Measurements from ENCODE around the gene SULT4A1. TPM values are rescaled to one million over a fixed set of nuclear protein-coding genes. Genes with fewer than 3 reads are reported as not detected.
A peak's percentile ranks its signal among the peaks of the same experiment; 100 is the strongest.

Gene SULT4A1
- total RNA-seq, 1 experiment from 2014 or later, result 15.0 TPM

DNA sequence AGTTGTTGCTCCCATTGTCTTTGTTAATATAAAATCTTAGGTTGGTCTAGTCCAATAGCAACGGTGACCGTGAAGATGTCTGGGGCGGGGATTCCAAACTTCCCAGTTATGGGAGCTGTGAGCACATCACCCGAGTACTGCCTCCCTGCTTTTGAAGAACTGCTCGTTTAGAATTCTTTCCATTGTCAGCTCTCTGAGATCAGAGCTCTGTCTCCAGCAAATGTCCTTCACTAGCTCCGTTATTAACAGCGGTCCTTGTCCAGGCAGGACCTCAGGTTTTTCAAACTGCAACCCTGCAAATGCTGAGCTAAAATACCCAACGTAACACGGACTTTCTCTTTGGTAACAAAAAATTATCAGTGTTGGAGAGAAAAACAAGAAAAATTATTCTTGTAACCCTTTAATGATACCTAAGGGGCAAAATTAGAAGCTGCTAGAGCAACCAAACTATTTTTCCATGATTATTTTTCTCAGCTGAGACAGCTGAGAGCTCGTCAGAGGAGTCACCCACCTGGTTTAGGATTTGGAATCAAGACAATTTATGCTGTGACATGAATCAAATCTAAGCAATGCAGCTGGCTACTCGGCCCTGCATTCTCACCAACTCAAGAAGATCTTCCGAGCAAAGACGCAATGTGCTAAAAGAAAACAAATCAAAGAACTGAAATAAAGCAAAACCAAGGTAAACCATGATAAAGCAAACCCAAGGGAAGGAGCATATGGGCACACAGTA is 35.1 kb downstream of the SULT4A1 start:
- no peak overlapping the region for H2BK5ac ChIP-seq (ENCODE audit: insufficient read length, low read length)
- H4K20me1 ChIP-seq (ENCODE audit: control insufficient read depth, insufficient read depth, insufficient read length), result no peaks in the 10 kb centered on the region
- no peaks in the 10 kb centered on the region for H3K27me3 ChIP-seq (ENCODE audit: insufficient read depth, low read length)
- H2BK20ac ChIP-seq (ENCODE audit: low read depth, low read length, poor library complexity, severe bottlenecking), result no peak overlapping the region
- H3K9me3 ChIP-seq (ENCODE audit: control insufficient read depth, low read depth, low read length), result no peaks in the 10 kb centered on the region
- no peak overlapping the region for H3K4ac ChIP-seq (ENCODE audit: low read depth, low read length)
- no peak overlapping the region for H3K14ac ChIP-seq (ENCODE audit: insufficient read depth, low read length)
- DNase-seq, result peak; percentile 6
- H3K23me2 ChIP-seq (ENCODE audit: insufficient read length, low read depth, low read length, poor library complexity, severe bottlenecking), result no peaks in the 10 kb centered on the region
- no peaks in the 10 kb centered on the region for H3K79me2 ChIP-seq (ENCODE audit: insufficient read depth, low read length)
- H3K27ac ChIP-seq (ENCODE audit: insufficient read length, low read depth, low read length), result no peak overlapping the region
- H3K4me2 ChIP-seq (ENCODE audit: insufficient read depth, insufficient read length, low read length), result no peak overlapping the region
- peak overlapping the region in 2 of 3 experiments; percentile 27 to 49; a peak in 2 of 7 replicates for H3K27ac Mint-ChIP-seq
- H3K4me1 ChIP-seq (ENCODE audit: insufficient read depth, low read length), result peaks cover 5% of the 10 kb centered on the region
- WGBS (ENCODE audit: extremely low coverage, insufficient read length, low lambda C conversion rate), result no CpG with 5 or more reads among the region's 13 CpGs
- H3K4me3 Mint-ChIP-seq, result no peak overlapping the region
- no peak overlapping the region for H2BK120ac ChIP-seq (ENCODE audit: low read depth, low read length, poor library complexity, severe bottlenecking)
- H3K4me1 Mint-ChIP-seq, result peaks cover 55 to 60% of the 10 kb centered on the region in 2 experiments
- H4K91ac ChIP-seq (ENCODE audit: insufficient read length, low read depth, low read length), result no peak overlapping the region
- H2AFZ ChIP-seq (ENCODE audit: low read length), result no peak overlapping the region
- H3K27me3 Mint-ChIP-seq (ENCODE audit: low read depth), result peaks cover 2% of the 10 kb centered on the region; the same call in 1 of the 2 replicates
- no peak overlapping the region for H4K5ac ChIP-seq (ENCODE audit: insufficient read length, low read depth, low read length)
- peaks cover 10 to 44% (median 37%) of the 10 kb centered on the region in 3 experiments; a peak in 6 of 7 replicates for H3K36me3 Mint-ChIP-seq (ENCODE audit: insufficient read depth in 1 of 3, low read depth in 3 of 3)
- H3K56ac ChIP-seq (ENCODE audit: insufficient read length, low read depth, low read length), result no peak overlapping the region
- no peak for TF ChIP-seq CTCF (conservative IDR thresholded peaks at IDR 0.05)
- H2BK15ac ChIP-seq (ENCODE audit: low read depth, low read length), result no peak overlapping the region
- H2BK12ac ChIP-seq (ENCODE audit: insufficient read length, low read depth, low read length), result no peak overlapping the region
- no peak overlapping the region for H3T11ph ChIP-seq (ENCODE audit: low read length)
- no peaks in the 10 kb centered on the region for H3K79me1 ChIP-seq (ENCODE audit: insufficient read depth, low read depth, low read length, poor library complexity, severe bottlenecking)
- H3K18ac ChIP-seq (ENCODE audit: insufficient read length, low read depth, low read length), result no peak overlapping the region
- H4K8ac ChIP-seq (replicated peaks; ENCODE audit: insufficient read length, low read depth, low read length), result no peak overlapping the region
- H3K9me3 Mint-ChIP-seq, result no peaks in the 10 kb centered on the region
- no peak overlapping the region for H3K9ac ChIP-seq (ENCODE audit: extremely low read depth, insufficient read length, low read length)
- no peak overlapping the region for H3K23ac ChIP-seq (ENCODE audit: insufficient read length, low read depth, low read length)
- H2AK5ac ChIP-seq (ENCODE audit: insufficient read length, low read length), result no peak overlapping the region

All from H9 (cell line).